HG02870 (cell line): Measurements from ENCODE around the gene ADCY4.

Source experiments
- ATAC-seq: cut with Tn5 transposase; IDR thresholded peaks from one replicate; pipeline ENCODE4 v1.9.1; 2021; ENCODE audit warnings: mild to moderate bottlenecking, moderate library complexity; ENCODE audit not compliant: unreplicated experiment

Gene ADCY4

GRCh38 chr14:24317141-24317928, 17.5 kb downstream of the ADCY4 start:
- ATAC-seq = no peak

- no peak for ATAC-seq
These were observed 18.3 kb downstream of the ADCY4 start for GRCh38 chr14:24316597-24316950.

GRCh38 chr14:24315807-24316596, 18.9 kb downstream of the ADCY4 start:
- ATAC-seq = no peak

- no peak for ATAC-seq
These were observed 19.5 kb downstream of the ADCY4 start for GRCh38 chr14:24315243-24315806.

GRCh38 chr14:24314377-24315193, 20.3 kb downstream of the ADCY4 start:
- no peak for ATAC-seq

- no peak for ATAC-seq
These were observed 21.0 kb downstream of the ADCY4 start for GRCh38 chr14:24313913-24314312.

- ATAC-seq = no peak
These were observed 21.9 kb downstream of the ADCY4 start for GRCh38 chr14:24312736-24313507.

GRCh38 chr14:24311837-24312615, 22.8 kb downstream of the ADCY4 start:
- no peak for ATAC-seq

- ATAC-seq = peak; percentile 57
These were observed 23.9 kb downstream of the ADCY4 start, which contains the start of gene LTB4R for GRCh38 chr14:24310646-24311604. LTB4R (plus strand) TSS chr14:24311502; CDS start chr14:24315652, 4,150 bp downstream.

GRCh38 chr14:24310265-24310645, 24.6 kb downstream of the ADCY4 start:
- no peak for ATAC-seq

GRCh38 chr14:24309538-24310264, 25.2 kb downstream of the ADCY4 start, which contains the start of gene LTB4R2:
LTB4R2 (plus strand) TSS chr14:24310140; CDS start chr14:24310665, 525 bp downstream.
- no peak for ATAC-seq

- no peak for ATAC-seq
These were observed 26.3 kb downstream of the ADCY4 start for GRCh38 chr14:24308342-24309124.

GRCh38 chr14:24307575-24308341, 27.1 kb downstream of the ADCY4 start, which contains the start of gene CIDEB:
CIDEB (minus strand) TSS chr14:24307977; CDS start chr14:24307858, 119 bp downstream.
- ATAC-seq = no peak

- no peak for ATAC-seq
These were observed 27.7 kb downstream of the ADCY4 start for GRCh38 chr14:24307156-24307574.

- no peak for ATAC-seq
These were observed 30.9 kb downstream of the ADCY4 start for GRCh38 chr14:24304019-24304387.
